Measurements from ENCODE around the gene PRPF31. TPM values are rescaled to one million over a fixed set of nuclear protein-coding genes. Genes with fewer than 3 reads are reported as not detected.

PRPF31 gene
- total and polyA plus RNA-seq, 9 donors: 30.0 to 62.2 (median 51.1) TPM

- TF ChIP-seq POLR2A (IDR thresholded peaks at IDR 0.05) (no peak), EP300 (IDR thresholded peaks at IDR 0.05) (no peak)
- Histone ChIP-seq H3K4me3 (no peak overlapping the region), H3K9me3 (no peaks in the 10 kb centered on the region), H3K36me3 (no peaks in the 10 kb centered on the region), H3K27ac (no peak overlapping the region), H3K4me1 (ENCODE audit: insufficient read depth) (peaks cover 3% of the 10 kb centered on the region), H3K27me3 (no peaks in the 10 kb centered on the region)
- 89 to 94% (median 91%) methylated on average over 10 of the region's 10 CpGs for WGBS, 3 donors
- DNase-seq: peak in 1 of 5 donors; percentile 11
- intact Hi-C loops (cut with DNase I): no loop called here
Measured at GRCh38 chr19:54105796-54106195, 9.8 kb upstream of the PRPF31 start.

- Histone ChIP-seq H3K4me3 (no peak overlapping the region), H3K36me3 (no peaks in the 10 kb centered on the region), H3K4me1 (ENCODE audit: insufficient read depth) (peaks cover 3% of the 10 kb centered on the region), H3K9me3 (no peaks in the 10 kb centered on the region), H3K27me3 (no peaks in the 10 kb centered on the region), H3K27ac (no peak overlapping the region)
- no peak for TF ChIP-seq POLR2A (IDR thresholded peaks at IDR 0.05)
- TF ChIP-seq, protein P1, sequence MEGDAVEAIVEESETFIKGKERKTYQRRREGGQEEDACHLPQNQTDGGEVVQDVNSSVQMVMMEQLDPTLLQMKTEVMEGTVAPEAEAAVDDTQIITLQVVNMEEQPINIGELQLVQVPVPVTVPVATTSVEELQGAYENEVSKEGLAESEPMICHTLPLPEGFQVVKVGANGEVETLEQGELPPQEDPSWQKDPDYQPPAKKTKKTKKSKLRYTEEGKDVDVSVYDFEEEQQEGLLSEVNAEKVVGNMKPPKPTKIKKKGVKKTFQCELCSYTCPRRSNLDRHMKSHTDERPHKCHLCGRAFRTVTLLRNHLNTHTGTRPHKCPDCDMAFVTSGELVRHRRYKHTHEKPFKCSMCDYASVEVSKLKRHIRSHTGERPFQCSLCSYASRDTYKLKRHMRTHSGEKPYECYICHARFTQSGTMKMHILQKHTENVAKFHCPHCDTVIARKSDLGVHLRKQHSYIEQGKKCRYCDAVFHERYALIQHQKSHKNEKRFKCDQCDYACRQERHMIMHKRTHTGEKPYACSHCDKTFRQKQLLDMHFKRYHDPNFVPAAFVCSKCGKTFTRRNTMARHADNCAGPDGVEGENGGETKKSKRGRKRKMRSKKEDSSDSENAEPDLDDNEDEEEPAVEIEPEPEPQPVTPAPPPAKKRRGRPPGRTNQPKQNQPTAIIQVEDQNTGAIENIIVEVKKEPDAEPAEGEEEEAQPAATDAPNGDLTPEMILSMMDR (IDR thresholded peaks at IDR 0.05): no peak
- TF ChIP-seq EP300 (IDR thresholded peaks at IDR 0.05): no peak
- 68 to 78% (median 70%) methylated on average over 15 of the region's 15 CpGs for WGBS, 3 donors
- intact Hi-C loops (cut with DNase I): no loop called here
- DNase-seq: peak in 1 of 5 donors; percentile 16
Measured at GRCh38 chr19:54106716-54107115, 8.8 kb upstream of the PRPF31 start.

- Histone ChIP-seq H3K27ac (no peak overlapping the region), H3K9me3 (no peaks in the 10 kb centered on the region), H3K4me3 (no peak overlapping the region), H3K27me3 (no peaks in the 10 kb centered on the region), H3K4me1 (ENCODE audit: insufficient read depth) (peaks cover 3% of the 10 kb centered on the region), H3K36me3 (no peaks in the 10 kb centered on the region)
- TF ChIP-seq EP300 (IDR thresholded peaks at IDR 0.05) (no peak), POLR2A (IDR thresholded peaks at IDR 0.05) (no peak)
- TF ChIP-seq, protein P1 (IDR thresholded peaks at IDR 0.05): no peak
- DNase-seq: no peak
- 66 to 77% (median 72%) methylated on average over 21 of the region's 21 CpGs for WGBS, 3 donors
- intact Hi-C loops (cut with DNase I): no loop called here
Measured at GRCh38 chr19:54107876-54108490, 7.6 kb upstream of the PRPF31 start.

- intact Hi-C loops (cut with DNase I): no loop called here
- DNase-seq: no peak
- Histone ChIP-seq H3K9me3 (no peaks in the 10 kb centered on the region), H3K27me3 (no peaks in the 10 kb centered on the region), H3K4me1 (ENCODE audit: insufficient read depth) (peaks cover 2% of the 10 kb centered on the region), H3K36me3 (no peaks in the 10 kb centered on the region), H3K4me3 (no peak overlapping the region), H3K27ac (no peak overlapping the region)
- WGBS, 3 donors: 69 to 81% (median 70%) methylated on average over 7 of the region's 7 CpGs
- TF ChIP-seq EP300 (IDR thresholded peaks at IDR 0.05) (no peak), POLR2A (IDR thresholded peaks at IDR 0.05) (no peak)
- TF ChIP-seq, protein P1 (IDR thresholded peaks at IDR 0.05): no peak
Measured at GRCh38 chr19:54108496-54108895, 7.1 kb upstream of the PRPF31 start.

DNA sequence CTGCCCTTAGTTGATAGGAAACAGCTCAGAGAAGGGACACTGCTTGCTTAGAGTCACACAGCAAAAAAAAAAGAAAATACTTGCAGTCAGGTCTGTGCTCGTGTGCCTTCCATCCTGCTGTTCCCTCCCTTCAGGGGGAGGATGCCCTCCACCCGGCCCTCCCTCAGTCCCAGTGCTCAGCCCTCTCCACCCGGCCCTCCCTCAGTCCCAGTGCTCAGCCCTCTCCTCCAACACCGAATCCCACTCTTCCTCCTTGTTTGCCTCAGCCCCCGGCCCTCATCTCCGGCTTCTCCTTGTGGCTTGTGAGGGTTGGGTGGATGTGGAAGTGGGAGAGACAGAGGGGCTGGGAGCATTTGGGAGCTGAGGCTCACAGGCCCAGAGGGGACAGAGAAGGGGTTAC is 5.9 kb upstream of the PRPF31 start:
- no peaks in the 10 kb centered on the region for H3K27me3 ChIP-seq
- DNase-seq: no peak
- H3K9me3 ChIP-seq: no peaks in the 10 kb centered on the region
- H3K36me3 ChIP-seq: no peaks in the 10 kb centered on the region
- intact Hi-C loops (cut with DNase I): loop anchor here in 1 of 4 donors (10.0 kb wide), 1 partner anchor 235 kb away; no protein-coding TSS in a partner anchor
- H3K27ac ChIP-seq: no peak overlapping the region
- WGBS, 3 donors: 59 to 78% (median 65%) methylated on average over 6 of the region's 6 CpGs
- H3K4me1 ChIP-seq (ENCODE audit: insufficient read depth): peaks cover 3% of the 10 kb centered on the region
- H3K4me3 ChIP-seq: no peak overlapping the region
- TF ChIP-seq, protein P1 (IDR thresholded peaks at IDR 0.05): no peak
- TF ChIP-seq EP300 (IDR thresholded peaks at IDR 0.05) (no peak), POLR2A (IDR thresholded peaks at IDR 0.05) (no peak)
